Thyroid gland (tissue), 4 donors: ENCODE results near the gene C9orf152. TPM values are rescaled to one million over a fixed set of nuclear protein-coding genes. Genes with fewer than 3 reads are reported as not detected.

Experiments used
- DNase-seq, 2 donors: peaks; one replicate each; pipeline ENCODE4 v3.0.0-alpha.2; 2019
- H3K27ac ChIP-seq, 3 donors: fragments of 200-600 bp; sonication (generic); 1 replicate in 2 of 3; 2 replicates in 1 of 3; pipeline ENCODE4 v1.5.1; 2016 to 2019; ENCODE audit warnings: mild to moderate bottlenecking in 1 of 3, moderate library complexity in 1 of 3
- H3K27me3 ChIP-seq: fragments of 200-600 bp; sonication (generic); one replicate; pipeline ENCODE4 v1.5.1; 2019
- H3K36me3 ChIP-seq, 2 donors: fragments of 200-600 bp; sonication (generic); one replicate each; pipeline ENCODE4 v1.5.1; 2016 to 2019
- H3K4me1 ChIP-seq, 2 donors: fragments of 200-600 bp; sonication (generic); one replicate each; pipeline ENCODE4 v1.5.1; 2017 to 2019
- H3K4me3 ChIP-seq, 3 donors: fragments of 200-600 bp; sonication (generic); replicated peaks in 1 of 3; 1 replicate in 2 of 3; 2 replicates in 1 of 3; pipeline ENCODE4 v1.5.1; 2016; ENCODE audit warnings: mild to moderate bottlenecking in 1 of 3
- H3K9me3 ChIP-seq: fragments of 200-600 bp; sonication (generic); one replicate; pipeline ENCODE4 v1.5.1; 2017
- POLR2A ChIP-seq, 2 donors: fragments of 450-650 bp; IDR thresholded peaks; one replicate each; pipeline ENCODE4 v1.6.1; 2017; ENCODE audit warnings: antibody characterized with exemption in 2 of 2, mild to moderate bottlenecking in 2 of 2, moderate library complexity in 1 of 2
- WGBS, 2 donors: methylation state at CpG; one replicate each; pipeline ENCODE4 v1.1.5; 2017; 5-methylcytosine and 5-hydroxymethylcytosine counted together
- intact Hi-C: fragments of 100-400 bp; cut with DNase I; formaldehyde crosslinking; loops from one replicate; pipeline ENCODE4 v1.15.1; 2023
- total RNA-seq, 4 donors: library from RNA; depleted of rRNA; stranded (reverse); fragments of >200 nt; gene quantifications; one replicate each; pipeline ENCODE4 v1.2.3, GENCODE V29; 2016
- TF ChIP-seq, protein P1 (sequence below), 6 experiments: fragments of 200-600 bp in 3 of 6; fragments of 450-650 bp in 3 of 6; sonication (generic) in 3 of 6; IDR thresholded peaks; one replicate each; pipeline ENCODE4 v1.5.1; 2016 to 2019; ENCODE audit warnings: antibody characterized with exemption in 6 of 6, mild to moderate bottlenecking in 2 of 6, inconsistent platforms in 1 of 6, moderate library complexity in 1 of 6

The C9orf152 gene
- total RNA-seq, 4 donors from 2014 or later = 0.20 to 0.33 TPM; not detected in 2

DNA sequence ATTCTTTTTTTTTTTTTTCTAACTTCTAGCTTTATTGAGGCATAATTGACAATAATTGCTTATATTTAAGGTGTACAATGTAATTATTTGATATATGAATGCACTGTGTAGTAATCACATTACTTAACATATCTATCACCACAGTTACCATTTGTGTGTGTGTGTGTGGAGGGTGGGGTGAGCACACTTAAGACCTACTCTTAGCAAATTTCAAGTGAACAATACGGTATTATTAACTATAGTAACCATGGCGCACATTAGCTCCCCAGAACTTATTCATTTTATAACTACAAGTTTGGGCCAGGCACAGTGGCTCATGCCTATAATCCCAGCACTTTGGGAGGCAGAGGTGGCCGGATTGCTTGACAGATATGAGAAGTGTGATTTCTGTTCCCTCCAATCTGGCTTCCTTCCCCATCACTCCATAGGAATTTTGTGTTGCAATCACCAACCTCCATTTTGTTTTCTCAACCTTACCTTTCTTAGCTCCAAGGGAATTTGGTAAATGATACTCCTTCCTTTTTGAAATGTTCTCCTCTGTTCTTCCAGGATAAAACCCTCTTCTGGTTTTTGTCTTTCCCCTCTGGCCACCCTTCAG is 33.4 kb upstream of the C9orf152 start:
- Histone ChIP-seq H3K27me3 (no peaks in the 10 kb centered on the region), H3K9me3 (no peaks in the 10 kb centered on the region), H3K27ac (no peak overlapping the region), H3K36me3 (peaks cover 10 to 21% of the 10 kb centered on the region in 2 donors), H3K4me3 (no peak overlapping the region), H3K4me1 (no peaks in the 10 kb centered on the region)
- 92 to 95% methylated on average over 3 of the region's 3 CpGs for WGBS, 2 donors
- no peak for TF ChIP-seq POLR2A (IDR thresholded peaks at IDR 0.05)
- TF ChIP-seq, protein P1, sequence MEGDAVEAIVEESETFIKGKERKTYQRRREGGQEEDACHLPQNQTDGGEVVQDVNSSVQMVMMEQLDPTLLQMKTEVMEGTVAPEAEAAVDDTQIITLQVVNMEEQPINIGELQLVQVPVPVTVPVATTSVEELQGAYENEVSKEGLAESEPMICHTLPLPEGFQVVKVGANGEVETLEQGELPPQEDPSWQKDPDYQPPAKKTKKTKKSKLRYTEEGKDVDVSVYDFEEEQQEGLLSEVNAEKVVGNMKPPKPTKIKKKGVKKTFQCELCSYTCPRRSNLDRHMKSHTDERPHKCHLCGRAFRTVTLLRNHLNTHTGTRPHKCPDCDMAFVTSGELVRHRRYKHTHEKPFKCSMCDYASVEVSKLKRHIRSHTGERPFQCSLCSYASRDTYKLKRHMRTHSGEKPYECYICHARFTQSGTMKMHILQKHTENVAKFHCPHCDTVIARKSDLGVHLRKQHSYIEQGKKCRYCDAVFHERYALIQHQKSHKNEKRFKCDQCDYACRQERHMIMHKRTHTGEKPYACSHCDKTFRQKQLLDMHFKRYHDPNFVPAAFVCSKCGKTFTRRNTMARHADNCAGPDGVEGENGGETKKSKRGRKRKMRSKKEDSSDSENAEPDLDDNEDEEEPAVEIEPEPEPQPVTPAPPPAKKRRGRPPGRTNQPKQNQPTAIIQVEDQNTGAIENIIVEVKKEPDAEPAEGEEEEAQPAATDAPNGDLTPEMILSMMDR (IDR thresholded peaks at IDR 0.05) = no peak
- intact Hi-C loops = no loop called here
- DNase-seq = no peak

DNA sequence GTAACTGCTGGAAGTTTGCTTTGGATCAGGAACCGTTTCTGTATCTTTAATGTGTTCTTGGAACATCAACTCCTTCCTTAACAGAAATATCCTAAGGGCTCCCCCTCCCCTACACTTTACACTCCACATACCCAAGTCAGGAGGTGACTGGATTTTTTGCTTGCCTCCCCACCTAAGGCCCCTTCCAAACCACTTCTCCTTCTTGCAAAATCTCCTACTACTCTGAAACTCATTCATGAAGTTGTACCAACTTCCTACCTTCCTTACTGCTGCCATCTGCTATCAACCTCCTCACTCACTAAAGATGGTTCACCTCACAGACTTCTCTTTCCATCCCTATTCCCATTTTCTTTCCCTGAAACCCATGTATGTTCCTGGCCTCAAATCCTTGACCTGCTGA is 32.2 kb upstream of the C9orf152 start:
- Histone ChIP-seq H3K9me3 (no peaks in the 10 kb centered on the region), H3K27me3 (no peaks in the 10 kb centered on the region), H3K4me3 (no peak overlapping the region), H3K27ac (no peak overlapping the region), H3K4me1 (no peaks in the 10 kb centered on the region), H3K36me3 (peaks cover 10 to 19% of the 10 kb centered on the region in 2 donors)
- no peak for DNase-seq
- 52 to 55% methylated on average over 1 of the region's 1 CpG for WGBS, 2 donors
- intact Hi-C loops = no loop called here
- TF ChIP-seq, protein P1 (IDR thresholded peaks at IDR 0.05) = no peak
- no peak for TF ChIP-seq POLR2A (IDR thresholded peaks at IDR 0.05)

DNA sequence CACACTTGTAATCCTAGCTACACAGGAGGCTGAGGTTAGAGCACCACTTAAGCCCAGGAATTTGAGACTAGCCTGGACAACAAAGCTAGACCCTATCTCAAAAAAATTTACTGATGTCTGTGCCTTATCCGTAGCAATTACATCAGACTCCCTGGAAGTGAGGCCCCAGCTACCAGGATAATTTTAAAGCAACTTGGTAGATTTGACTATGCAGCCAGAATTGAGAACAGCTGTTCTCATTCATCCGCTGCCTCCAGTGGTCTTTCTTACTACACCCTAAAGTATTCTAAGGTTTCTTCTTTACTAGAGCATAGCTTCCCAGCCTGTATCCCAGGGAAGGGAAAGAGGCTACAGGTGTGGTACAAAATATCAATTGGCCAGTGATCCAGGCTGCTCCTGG is 20.4 kb upstream of the C9orf152 start:
- 82 to 90% methylated on average over 2 of the region's 2 CpGs for WGBS, 2 donors
- intact Hi-C loops = no loop called here
- Histone ChIP-seq H3K4me1 (no peaks in the 10 kb centered on the region), H3K9me3 (no peaks in the 10 kb centered on the region), H3K27me3 (no peaks in the 10 kb centered on the region), H3K4me3 (no peak overlapping the region), H3K27ac (no peak overlapping the region), H3K36me3 (no peaks in the 10 kb centered on the region)
- no peak for DNase-seq
- TF ChIP-seq, protein P1 (IDR thresholded peaks at IDR 0.05) = no peak
- TF ChIP-seq POLR2A (IDR thresholded peaks at IDR 0.05) = no peak

GRCh38 chr9:110224583-110224982 is 16.6 kb upstream of the C9orf152 start:
- intact Hi-C loops = no loop called here
- TF ChIP-seq POLR2A (IDR thresholded peaks at IDR 0.05) = no peak
- TF ChIP-seq, protein P1 (IDR thresholded peaks at IDR 0.05) = no peak
- WGBS, 2 donors = 87 to 89% methylated on average over 3 of the region's 3 CpGs
- no peaks in the 10 kb centered on the region for H3K9me3 ChIP-seq
- H3K27ac ChIP-seq = no peak overlapping the region
- H3K36me3 ChIP-seq = no peaks in the 10 kb centered on the region
- no peak overlapping the region for H3K4me3 ChIP-seq
- no peak for DNase-seq
- no peaks in the 10 kb centered on the region for H3K27me3 ChIP-seq
- no peaks in the 10 kb centered on the region for H3K4me1 ChIP-seq

DNA sequence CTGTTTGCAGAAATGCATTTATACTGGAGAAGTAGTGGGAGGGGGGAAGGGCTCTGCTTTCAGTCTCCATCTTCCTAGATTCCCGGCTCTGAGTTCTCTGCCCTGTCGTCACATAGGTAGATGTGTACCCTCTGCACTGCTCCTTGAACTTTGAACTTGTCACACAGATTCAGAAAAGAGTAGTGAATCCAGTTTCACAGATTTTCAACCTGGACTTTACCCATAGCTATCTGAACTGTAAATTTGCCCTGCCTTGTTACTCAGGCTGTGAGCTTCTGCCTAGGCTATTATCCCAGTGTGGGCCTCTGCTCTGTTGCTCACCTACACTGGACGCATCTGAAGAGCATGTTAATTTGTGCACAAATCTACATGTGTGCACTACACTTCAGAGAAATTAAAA is 12.8 kb upstream of the C9orf152 start:
- Histone ChIP-seq H3K9me3 (no peaks in the 10 kb centered on the region), H3K27me3 (no peaks in the 10 kb centered on the region), H3K27ac (no peak overlapping the region), H3K4me1 (no peaks in the 10 kb centered on the region), H3K36me3 (no peaks in the 10 kb centered on the region), H3K4me3 (no peak overlapping the region)
- 91 to 93% methylated on average over 3 of the region's 3 CpGs for WGBS, 2 donors
- no peak for DNase-seq
- intact Hi-C loops = no loop called here
- TF ChIP-seq POLR2A (IDR thresholded peaks at IDR 0.05) = no peak
- TF ChIP-seq, protein P1 (IDR thresholded peaks at IDR 0.05) = no peak
